Stimulated activated CD8-positive, alpha-beta memory T cell treated with anti-CD3 and anti-CD28 coated beads, Interleukin-7, amount 100 ng/mL, for 48 hours (primary cell): Measurements from ENCODE around the gene RAB21.
"Not testable (repeated sequence)": the region's sequence is repeated elsewhere in the genome, so short reads cannot be mapped to it uniquely, and the experiment has no call there.

Experiments used
- DNase-seq, 2 donors: peaks; one replicate each; pipeline ENCODE4 v3.0.0-alpha.2; 2020; ENCODE audit warnings: low read depth in 1 of 2; ENCODE audit errors: extremely low read depth in 1 of 2

The RAB21 gene

DNA sequence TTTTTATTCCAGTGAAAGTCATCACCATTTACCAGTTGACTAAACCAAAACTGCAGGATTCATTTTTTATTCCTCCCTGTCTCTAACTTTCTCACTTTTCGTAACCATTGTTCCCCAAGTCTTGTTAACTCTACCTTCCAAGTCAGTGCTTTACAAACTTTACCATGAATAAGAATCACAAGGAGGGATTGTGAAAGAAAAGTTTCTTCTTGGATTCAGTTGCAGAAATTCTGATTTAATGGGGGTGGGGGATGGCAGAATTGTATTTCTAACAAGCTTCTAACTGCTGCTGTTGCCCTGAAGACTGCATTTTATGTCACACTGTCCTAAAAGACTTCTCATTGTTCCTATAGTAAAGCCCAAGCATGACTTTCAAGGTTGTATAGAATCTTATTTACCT is 5.0 kb upstream of the RAB21 start:
- DNase-seq = no peak

- DNase-seq = no peak
Observed at GRCh38 chr12:71752891-71753290, 1.8 kb upstream of the RAB21 start.

- DNase-seq = peak; percentile 23 to 33
Observed at GRCh38 chr12:71755146-71755892, 656 bp downstream of the RAB21 start.

GRCh38 chr12:71756054-71756690 is 1.5 kb downstream of the RAB21 start:
- no peak for DNase-seq

GRCh38 chr12:71759941-71760340 is 5.3 kb downstream of the RAB21 start:
- no peak for DNase-seq

DNA sequence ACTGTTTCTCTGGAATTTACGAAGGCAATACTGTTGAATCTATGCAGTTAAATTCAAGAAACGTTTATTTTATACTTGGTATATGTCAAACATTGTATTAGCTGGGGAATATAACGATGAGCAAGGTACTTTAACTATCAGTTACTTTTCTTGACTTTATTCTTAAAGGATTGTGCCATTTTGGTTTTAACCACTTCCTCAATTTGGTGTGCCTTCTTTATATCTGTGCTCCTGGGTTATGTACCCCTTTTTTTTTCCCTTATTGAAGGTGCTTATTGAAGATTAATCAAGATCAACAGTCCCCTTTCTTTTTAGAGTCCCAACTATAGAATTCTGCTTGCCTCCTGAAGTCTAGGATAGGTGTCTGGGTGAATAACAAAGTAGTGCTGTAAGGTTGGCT is 5.8 kb downstream of the RAB21 start:
- no peak for DNase-seq

DNA sequence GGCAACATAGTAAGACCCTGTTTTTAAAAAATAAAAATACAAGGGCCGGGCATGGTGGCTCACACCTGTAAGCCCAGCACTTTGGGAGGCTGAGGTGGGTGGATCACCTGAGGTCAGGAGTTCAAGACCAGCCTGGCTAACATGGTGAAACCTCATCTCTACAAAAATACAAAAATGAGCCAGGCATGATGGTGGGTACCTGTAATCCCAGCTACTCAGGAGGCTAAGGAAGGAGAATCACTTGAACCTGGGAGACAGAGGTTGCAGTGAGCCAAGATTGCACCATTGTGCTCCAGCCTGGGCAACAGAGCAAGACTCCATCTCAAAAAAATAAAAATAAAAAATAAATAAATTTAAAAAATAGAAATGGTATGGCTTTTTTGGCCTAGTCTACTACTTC is 6.7 kb downstream of the RAB21 start:
- not testable (repeated sequence) for DNase-seq

DNA sequence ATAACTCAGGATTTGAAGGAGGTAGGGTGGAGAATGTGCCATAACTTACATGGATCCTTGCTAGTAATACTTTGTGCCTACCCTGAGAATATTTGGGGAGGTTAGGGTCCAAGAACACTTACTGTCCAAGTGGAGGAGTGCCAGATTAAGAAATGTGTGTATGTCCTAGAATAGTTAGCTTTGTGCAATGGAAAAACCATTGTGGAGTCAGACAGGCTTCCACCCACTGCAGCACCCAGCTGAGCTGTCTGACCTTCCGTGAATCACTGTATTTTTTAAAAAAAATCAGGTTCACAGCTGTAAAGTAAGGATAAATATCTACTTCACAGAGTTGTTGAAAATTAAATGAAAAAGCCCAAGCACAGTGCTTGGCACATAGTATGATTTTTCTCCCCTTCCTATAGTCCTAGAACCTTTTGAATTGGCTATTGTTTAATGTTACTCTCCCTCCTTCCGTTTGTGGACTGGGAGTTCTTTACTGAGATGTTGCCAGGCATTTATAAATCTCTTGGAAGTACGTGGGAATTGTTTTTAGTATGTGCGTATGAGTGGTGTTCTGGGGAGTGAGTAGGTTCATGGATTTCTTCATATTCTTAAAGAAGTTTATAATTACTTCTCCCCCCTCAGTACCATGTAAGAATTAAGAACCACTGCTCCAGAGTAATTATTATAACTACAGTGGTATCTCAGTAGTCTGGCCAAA is 9.2 kb downstream of the RAB21 start:
- DNase-seq = no peak

DNA sequence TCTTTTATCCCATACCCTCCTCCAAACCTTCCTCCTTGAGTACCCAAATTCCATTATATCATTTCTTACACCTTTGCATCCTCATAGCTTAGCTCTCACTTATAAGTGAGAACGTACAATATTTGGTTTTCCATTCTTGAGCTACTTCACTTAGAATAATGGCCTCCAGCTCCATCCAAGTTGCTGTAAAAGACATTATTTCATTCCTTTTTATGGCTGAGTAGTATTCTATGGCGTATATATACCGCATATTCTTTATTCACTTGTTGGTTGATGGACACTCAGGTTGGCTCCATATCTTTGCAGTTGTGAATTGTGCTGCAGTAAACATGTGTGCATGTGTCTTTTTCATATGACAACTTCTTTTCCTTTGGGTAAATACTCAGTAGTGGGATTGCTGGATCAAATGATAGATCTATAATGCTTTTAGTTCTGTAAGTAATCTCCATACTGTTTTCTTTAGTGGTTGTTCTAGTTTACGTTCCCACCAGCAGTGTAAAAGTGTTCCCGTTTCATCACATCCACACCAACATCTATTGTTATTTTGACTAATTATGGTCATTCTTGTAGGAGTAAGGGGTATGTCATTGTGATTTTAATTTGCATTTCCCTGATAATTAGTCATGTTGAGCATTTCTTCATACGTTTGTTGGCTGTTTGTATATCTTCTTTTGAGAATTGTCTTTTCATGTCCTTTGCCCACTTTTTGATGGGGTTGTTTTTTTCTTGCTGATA is 10.1 kb downstream of the RAB21 start:
- no peak for DNase-seq

DNA sequence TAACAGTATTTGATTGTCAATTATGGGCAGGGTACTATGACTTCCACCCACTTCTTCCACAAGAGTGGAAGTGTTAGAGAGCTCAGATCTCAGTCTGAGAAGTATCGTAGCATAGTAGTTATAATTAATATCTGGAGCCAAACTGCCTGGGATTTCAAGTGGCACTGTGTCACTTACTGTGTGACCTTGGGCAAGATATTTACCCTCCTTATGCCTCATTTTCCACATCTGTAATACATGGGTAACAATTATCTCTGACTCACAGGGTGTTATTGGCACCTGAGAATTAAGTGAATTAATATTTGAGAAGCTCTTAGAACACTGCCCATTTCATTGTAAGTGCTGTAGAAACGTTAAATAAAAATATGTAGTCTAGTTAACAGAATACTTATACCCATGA is 11.5 kb downstream of the RAB21 start:
- DNase-seq = no peak

GRCh38 chr12:71767183-71767582 is 12.5 kb downstream of the RAB21 start:
- DNase-seq = no peak

DNA sequence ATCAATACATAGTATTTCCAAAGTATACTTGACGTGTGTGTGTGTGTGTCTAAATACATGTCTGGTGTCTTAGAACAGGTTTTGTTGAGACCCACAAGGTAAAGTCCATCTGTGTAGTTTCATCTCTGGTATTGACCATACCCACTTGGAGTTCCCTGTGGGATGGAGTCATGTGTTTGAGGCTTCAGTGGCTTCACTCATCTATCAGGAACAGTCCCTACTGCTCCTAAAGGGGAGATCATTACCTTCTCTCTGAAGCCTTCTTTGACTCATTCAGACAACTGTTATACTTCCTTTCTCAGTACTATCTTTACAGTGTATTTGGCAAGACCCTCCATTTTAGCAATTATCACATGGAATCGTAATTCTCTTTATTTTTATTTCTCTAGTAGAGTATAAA is 14.2 kb downstream of the RAB21 start:
- no peak for DNase-seq

DNA sequence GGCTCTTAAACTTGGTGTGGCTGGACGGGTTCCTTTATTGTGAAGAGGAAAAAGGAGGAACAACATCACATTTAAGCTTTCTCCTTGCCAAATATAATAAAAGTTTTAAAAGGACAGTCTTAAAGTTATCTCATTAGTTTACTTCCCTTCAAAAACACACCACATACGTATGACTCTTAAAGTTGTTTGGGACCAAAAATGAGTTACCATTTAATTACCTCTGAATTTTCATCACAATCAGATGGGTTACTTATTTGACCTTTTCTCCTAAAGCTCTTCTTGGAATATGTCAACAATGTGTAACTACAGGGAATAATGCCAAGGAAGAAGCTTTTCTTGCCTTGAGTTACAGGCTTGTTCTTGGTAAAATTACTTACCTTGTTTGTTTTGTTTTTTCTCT is 16.4 kb downstream of the RAB21 start:
- DNase-seq = no peak

GRCh38 chr12:71772735-71773134 is 18.1 kb downstream of the RAB21 start:
- no peak for DNase-seq

DNA sequence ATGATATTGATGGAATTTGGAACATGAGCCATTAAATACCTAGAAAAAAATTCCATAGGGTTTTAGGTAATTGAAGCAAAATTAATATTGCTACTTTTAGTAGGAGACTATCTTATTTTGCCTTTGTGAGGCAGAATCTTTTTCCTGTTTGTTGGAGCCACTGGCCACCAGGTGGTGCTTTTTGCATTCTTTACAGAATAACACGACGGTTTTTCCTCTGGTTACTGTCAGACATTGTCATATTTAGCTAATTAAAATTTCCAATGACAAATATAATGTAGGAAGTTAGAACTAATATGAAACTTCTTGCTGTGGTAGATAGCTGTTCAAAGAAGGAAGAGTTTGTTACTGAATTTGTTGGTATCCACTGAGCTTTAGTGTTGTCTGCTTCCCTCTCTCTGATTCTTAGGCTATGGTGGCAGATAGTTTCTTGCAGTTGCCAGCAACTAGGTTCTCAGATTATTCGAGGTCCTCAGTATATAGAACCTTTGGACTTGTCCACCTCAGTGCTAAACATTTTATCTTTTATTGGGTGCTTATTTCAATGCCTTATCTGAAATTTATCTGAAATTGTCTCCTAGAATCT is 25.7 kb downstream of the RAB21 start:
- DNase-seq = peak in 1 of 2 donors; percentile 7

- no peak for DNase-seq
Observed at GRCh38 chr12:71782017-71782416, 27.4 kb downstream of the RAB21 start.

GRCh38 chr12:71786829-71787228 is 32.2 kb downstream of the RAB21 start:
- no peak for DNase-seq

- DNase-seq = no peak
Observed at GRCh38 chr12:71787580-71787979, 32.9 kb downstream of the RAB21 start.

GRCh38 chr12:71790331-71790730 is 35.7 kb downstream of the RAB21 start:
- DNase-seq = no peak

DNA sequence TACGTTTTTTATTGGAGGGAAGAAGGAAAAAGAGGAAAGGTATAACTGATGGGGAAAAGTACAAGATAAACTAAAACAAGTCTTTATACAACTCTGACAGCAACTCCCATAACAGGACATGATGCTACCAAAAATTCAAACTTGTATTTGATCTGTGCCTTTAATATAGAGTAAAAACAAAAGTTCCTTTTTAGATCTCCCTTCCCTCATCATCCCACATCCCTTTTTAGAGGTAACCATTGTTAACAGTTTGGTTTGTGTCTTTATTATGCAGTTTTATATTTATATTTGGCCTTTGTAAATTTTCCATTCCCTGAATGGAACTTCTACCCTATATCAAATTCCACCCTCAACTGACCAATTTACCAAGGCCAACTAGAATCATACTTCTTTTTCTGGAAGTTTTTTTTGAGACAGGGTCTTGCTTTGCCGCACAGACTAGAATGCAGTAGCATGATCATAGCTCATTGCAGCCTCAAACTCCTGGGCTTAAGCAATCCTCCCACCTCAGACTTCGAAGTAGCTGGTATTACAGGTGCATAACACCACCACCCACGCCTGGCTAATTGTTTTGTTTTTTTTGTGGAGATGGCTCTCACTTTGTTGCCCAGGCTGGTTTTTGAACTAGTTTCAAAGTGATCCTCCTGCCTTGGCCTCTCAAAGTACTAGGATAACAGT is 36.9 kb downstream of the RAB21 start:
- no peak for DNase-seq
